ENCODE results near the gene SERTAD4.

- TF ChIP-seq CTCF (IDR thresholded peaks at IDR 0.05), result no peak
- TF ChIP-seq POLR2A (IDR thresholded peaks at IDR 0.05), result no peak
Measured at GRCh38 chr1:210200124-210200736, 32.4 kb upstream of the SERTAD4 start.
